Measurements from ENCODE around the gene OPN1MW.
"Not testable (repeated sequence)": the region's sequence is repeated elsewhere in the genome, so short reads cannot be mapped to it uniquely, and the experiment has no call there.

Gene OPN1MW

GRCh38 chrX:154182296-154182695, at the start of gene OPN1MW:
OPN1MW (plus strand) TSS chrX:154182596; CDS start chrX:154182678, 82 bp downstream.
- DNase-seq: not testable (repeated sequence)

- no peak for DNase-seq
Observed at GRCh38 chrX:154135458-154136229, 46.8 kb upstream of the OPN1MW start.

GRCh38 chrX:154136627-154137161, 45.7 kb upstream of the OPN1MW start:
- DNase-seq: no peak

- DNase-seq: no peak
Observed at GRCh38 chrX:154138857-154139256, 43.5 kb upstream of the OPN1MW start.

GRCh38 chrX:154140206-154140605, 42.2 kb upstream of the OPN1MW start:
- no peak for DNase-seq

GRCh38 chrX:154140742-154141141, 41.7 kb upstream of the OPN1MW start:
- no peak for DNase-seq

GRCh38 chrX:154142386-154142785, 40.0 kb upstream of the OPN1MW start:
- DNase-seq: no peak

GRCh38 chrX:154142950-154143745, 39.2 kb upstream of the OPN1MW start:
- no peak for DNase-seq

GRCh38 chrX:154144010-154144409, 38.4 kb upstream of the OPN1MW start, which contains the start of gene OPN1LW:
OPN1LW (plus strand) TSS chrX:154144243; CDS start chrX:154144284, 41 bp downstream.
- not testable (repeated sequence) for DNase-seq

- DNase-seq: not testable (repeated sequence)
Observed at GRCh38 chrX:154151030-154151429, 31.4 kb upstream of the OPN1MW start.

- not testable (repeated sequence) for DNase-seq
Observed at GRCh38 chrX:154156221-154156620, 26.2 kb upstream of the OPN1MW start.

GRCh38 chrX:154157207-154157606, 25.2 kb upstream of the OPN1MW start:
- DNase-seq: not testable (repeated sequence)

GRCh38 chrX:154159345-154159744, 23.1 kb upstream of the OPN1MW start:
- DNase-seq: not testable (repeated sequence)

- DNase-seq: not testable (repeated sequence)
Observed at GRCh38 chrX:154164902-154165301, 17.5 kb upstream of the OPN1MW start.

GRCh38 chrX:154168384-154168783, 14.0 kb upstream of the OPN1MW start:
- not testable (repeated sequence) for DNase-seq

GRCh38 chrX:154172535-154172943, 9.9 kb upstream of the OPN1MW start:
- DNase-seq: not testable (repeated sequence)

GRCh38 chrX:154174356-154174755, 8.0 kb upstream of the OPN1MW start:
- DNase-seq: not testable (repeated sequence)

GRCh38 chrX:154183794-154184193, 1.4 kb downstream of the OPN1MW start:
- not testable (repeated sequence) for DNase-seq

GRCh38 chrX:154192846-154193245, 10.4 kb downstream of the OPN1MW start:
- DNase-seq: not testable (repeated sequence)

GRCh38 chrX:154194316-154194715, 11.9 kb downstream of the OPN1MW start:
- DNase-seq: not testable (repeated sequence)

GRCh38 chrX:154196466-154196865, 14.1 kb downstream of the OPN1MW start:
- DNase-seq: not testable (repeated sequence)

GRCh38 chrX:154209670-154210418, 27.4 kb downstream of the OPN1MW start:
- not testable (repeated sequence) for DNase-seq

- not testable (repeated sequence) for DNase-seq
Observed at GRCh38 chrX:154211057-154211456, 28.7 kb downstream of the OPN1MW start.
